Forelimb muscle (tissue), 1 donor: ENCODE data around the gene HMG20B. TPM values are rescaled to one million over a fixed set of nuclear protein-coding genes. Genes with fewer than 3 reads are reported as not detected.
"Not testable (repeated sequence)": the region's sequence is repeated elsewhere in the genome, so short reads cannot be mapped to it uniquely, and the experiment has no call there.

Source experiments
- DNase-seq: peaks from one replicate; pipeline ENCODE4 v3.0.0-alpha.2; 2013; ENCODE audit warnings: low read depth
- polyA plus RNA-seq: library from polyadenylated mRNA; unstranded; fragments of 120-200 nt; gene quantifications from one replicate; pipeline ENCODE4 v1.2.1, GENCODE V29; 2013; ENCODE audit not compliant: insufficient read length

HMG20B gene
- 34.1 TPM for polyA plus RNA-seq

- DNase-seq, result no peak
Observed at GRCh38 chr19:3572855-3573161, at the start of gene HMG20B. TSS of gene HMG20B (plus strand) at chr19:3572944. CDS start at chr19:3573310, 366 bp downstream.

DNA sequence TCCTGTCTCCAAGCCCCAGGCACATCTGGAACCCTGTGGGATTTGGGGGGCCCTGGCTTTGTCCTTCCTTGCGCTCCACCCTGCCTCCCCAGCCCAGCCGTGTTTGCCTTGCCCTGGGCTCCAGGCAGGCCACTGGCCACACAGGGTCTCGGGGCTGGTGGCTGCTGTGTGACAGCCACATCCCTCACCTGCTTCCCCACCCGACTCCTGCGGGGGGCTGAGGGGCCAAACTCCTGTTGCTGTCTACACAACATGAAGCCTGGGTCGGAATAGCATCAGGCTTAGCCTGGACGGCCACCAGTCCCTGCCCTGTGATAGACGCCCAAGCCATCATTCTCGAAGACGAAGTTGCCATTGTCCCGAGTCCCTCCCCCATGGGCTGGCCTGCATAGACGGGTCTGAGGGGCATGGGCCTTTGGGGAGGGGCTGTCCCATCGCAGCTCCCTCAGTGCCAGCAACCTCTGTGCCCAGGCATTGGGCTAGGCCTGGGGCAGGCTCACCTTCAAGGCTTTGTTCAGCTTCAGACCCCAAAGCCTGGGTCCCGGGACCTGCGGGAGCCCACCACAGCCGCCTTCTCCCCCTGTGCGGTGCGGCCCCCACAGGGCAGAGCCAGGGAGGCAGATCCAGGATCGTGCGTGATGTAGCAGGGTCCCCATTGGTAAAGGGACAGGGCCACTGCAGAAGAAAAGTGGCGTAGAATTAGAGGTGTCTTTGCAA lies 49.2 kb upstream of the HMG20B start:
- DNase-seq, result no peak

- DNase-seq, result no peak
Observed at GRCh38 chr19:3524078-3524842, 48.5 kb upstream of the HMG20B start.

GRCh38 chr19:3524904-3525451 lies 47.8 kb upstream of the HMG20B start:
- no peak for DNase-seq

DNA sequence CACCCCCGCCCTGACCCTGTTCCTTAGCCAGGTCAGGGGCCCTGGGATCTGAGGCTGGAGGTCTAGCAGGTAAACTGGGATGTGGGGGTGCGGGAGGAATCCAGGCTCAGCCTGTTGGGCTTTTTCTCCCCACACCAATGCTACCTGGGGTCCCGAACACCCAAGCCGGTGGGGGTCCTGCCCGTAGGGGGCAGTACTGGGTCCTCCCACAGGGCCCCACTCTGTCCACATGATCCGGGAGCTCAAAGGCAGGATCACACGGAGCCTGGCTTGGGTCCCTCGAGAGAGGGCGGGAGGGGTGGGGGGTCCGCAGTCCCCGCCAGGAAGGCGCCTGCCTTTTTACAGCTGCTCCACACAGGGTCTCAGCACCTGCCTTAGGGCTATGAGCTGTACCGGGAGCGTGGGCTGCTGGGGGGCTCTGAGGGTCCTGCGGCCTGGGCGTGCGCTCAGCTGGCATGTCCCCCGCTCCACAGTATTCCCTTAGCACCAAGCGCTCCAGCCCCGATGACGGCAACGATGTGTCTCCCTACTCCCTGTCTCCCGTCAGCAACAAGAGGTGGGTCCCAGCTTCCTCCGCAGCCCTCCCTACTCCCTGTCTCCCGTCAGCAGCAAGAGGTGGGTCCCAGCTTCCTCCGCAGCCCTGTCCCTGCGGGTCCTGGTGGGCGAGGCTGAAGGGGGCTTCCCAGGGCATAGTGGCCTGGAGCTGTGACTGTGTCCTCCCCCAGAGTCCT lies 46.1 kb upstream of the HMG20B start:
- DNase-seq, result no peak

DNA sequence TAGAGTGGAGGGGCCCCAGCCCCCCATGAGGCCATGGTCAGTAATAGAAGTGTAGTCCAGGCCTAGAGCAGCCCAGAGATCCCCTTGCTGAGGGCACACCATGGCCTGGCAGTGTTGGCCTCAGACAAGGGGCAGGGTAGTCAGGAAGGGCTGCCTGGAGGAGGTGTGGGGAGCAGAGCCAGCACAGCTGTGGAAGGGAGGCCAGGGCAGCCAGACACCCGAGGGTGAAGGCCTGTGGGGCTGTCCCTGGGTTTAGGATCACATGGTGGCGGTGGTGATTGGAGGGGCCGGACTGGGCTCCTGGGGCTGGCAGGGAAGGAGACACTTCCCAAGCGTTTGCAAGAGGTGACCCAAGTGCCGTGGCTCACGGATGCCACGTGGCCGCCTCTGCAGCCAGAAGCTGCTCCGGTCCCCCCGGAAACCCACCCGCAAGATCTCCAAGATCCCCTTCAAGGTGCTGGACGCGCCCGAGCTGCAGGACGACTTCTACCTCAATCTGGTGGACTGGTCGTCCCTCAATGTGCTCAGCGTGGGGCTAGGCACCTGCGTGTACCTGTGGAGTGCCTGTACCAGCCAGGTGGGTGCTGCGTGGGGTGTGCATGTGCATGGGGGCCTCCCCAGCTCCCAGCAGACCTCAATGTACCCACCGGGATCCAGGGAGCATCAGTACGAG lies 45.4 kb upstream of the HMG20B start:
- DNase-seq, result no peak

GRCh38 chr19:3528080-3528479 lies 44.7 kb upstream of the HMG20B start:
- no peak for DNase-seq

DNA sequence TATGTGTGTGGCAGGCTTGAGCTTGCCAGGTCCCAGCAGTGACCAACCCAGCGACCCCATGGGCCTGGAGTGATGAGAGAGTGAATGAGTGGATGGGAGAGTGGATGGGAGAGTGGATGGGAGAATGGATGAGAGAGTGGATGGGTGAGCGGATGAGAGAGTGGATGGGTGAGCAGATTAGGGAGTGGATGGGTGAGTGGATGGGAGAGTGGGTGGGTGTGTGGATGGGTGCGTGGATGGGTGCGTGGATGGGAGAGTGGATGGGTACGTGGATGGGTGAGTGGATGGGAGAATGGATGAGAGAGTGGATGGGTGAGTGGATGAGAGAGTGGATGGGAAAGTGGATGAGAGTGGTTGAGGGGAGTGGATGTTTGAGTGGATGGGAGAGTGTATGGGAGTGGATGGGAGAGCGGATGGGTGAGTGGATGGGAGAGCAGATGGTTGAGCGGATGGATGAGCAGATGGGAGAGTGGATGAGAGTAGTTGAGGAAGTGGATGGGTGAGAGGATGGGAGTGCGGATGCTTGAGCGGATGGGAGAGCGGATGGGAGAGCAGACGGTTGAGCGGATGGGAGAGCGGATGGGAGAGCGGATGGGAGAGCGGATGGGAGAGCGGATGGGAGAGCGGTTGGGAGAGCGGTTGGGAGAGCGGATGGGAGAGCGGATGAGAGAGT lies 44.1 kb upstream of the HMG20B start:
- DNase-seq, result no peak

- DNase-seq, result not testable (repeated sequence)
Observed at GRCh38 chr19:3529299-3529698, 43.4 kb upstream of the HMG20B start.

DNA sequence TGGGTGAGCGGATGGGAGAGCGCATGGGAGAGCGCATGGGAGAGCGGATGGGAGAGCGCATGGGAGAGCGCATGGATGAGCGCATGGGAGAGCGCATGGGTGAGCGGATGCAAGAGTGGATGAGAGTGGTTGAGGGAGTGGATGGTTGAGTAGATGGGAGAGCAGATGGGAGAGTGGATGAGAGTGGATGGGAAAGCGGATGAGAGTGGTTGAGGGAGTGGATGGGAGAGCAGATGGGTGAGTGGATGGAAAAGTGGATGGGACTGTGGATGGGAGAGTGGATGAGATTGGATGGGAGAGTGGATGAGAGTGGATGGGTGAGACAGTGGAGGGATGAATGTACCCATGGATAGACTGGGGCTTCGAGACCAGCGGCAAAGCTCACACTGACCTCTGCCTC lies 42.4 kb upstream of the HMG20B start:
- DNase-seq, result no peak

DNA sequence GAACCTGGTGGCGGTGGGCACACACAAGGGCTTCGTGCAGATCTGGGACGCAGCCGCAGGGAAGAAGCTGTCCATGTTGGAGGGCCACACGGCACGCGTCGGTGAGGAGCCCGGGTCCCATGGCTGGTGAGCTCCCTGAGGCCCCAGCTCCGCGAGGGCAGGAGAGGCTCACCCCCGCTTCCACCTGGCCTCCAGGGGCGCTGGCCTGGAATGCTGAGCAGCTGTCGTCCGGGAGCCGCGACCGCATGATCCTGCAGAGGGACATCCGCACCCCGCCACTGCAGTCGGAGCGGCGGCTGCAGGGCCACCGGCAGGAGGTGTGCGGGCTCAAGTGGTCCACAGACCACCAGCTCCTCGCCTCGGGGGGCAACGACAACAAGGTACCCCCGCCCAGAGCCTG lies 41.0 kb upstream of the HMG20B start:
- DNase-seq, result no peak

- no peak for DNase-seq
Observed at GRCh38 chr19:3532154-3532786, 40.5 kb upstream of the HMG20B start.

GRCh38 chr19:3533033-3533432 lies 39.7 kb upstream of the HMG20B start:
- no peak for DNase-seq

DNA sequence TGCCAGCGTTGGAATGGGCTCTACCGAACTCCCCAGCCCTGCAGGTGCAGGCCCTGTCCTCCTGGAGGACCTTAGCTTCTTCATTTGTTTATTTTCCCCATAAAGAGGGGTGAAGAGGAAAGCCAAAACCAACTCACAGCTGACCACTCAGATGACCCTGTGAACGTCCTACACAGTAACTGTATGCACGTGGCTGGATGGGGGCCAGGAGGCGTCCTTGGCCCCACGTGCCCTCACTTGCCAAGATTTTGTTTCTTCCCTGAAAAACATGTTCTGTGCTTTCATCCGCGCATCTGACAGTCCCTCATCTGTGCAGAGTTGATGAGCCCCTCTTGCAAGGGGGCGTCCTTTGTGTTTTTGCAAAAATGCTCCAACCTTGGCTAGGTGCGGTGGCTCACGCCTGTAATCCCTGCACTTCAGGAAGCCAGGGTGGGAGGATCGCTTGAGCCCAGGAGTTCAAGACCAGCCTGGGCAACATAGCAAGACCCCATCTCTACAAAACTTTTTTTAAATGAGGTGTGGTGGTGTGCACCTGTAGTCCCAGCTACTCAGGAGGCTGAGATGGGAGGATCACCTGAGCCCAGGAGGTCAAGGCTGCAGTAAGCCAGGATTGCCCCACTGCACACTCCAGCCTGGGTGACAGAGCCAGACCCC lies 39.1 kb upstream of the HMG20B start:
- DNase-seq, result no peak

GRCh38 chr19:3534375-3535234 lies 38.1 kb upstream of the HMG20B start:
- no peak for DNase-seq

DNA sequence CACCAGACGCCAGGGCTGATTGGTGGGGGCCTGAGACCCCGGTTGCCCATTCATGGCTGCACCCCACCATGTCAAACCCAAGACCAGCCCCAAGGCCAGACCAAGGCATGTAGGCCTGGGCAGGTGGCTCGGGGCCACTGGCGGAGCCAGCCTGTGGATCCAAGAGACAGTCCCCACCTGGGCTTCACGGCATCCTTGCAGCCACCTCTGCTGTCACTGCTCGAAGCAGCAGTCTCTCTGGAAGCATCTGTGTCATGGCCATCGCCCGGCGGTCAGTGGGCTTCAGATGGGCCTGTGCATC lies 37.6 kb upstream of the HMG20B start:
- DNase-seq, result no peak

- DNase-seq, result no peak
Observed at GRCh38 chr19:3535563-3535965, 37.2 kb upstream of the HMG20B start.

GRCh38 chr19:3535981-3536380 lies 36.8 kb upstream of the HMG20B start:
- DNase-seq, result no peak

DNA sequence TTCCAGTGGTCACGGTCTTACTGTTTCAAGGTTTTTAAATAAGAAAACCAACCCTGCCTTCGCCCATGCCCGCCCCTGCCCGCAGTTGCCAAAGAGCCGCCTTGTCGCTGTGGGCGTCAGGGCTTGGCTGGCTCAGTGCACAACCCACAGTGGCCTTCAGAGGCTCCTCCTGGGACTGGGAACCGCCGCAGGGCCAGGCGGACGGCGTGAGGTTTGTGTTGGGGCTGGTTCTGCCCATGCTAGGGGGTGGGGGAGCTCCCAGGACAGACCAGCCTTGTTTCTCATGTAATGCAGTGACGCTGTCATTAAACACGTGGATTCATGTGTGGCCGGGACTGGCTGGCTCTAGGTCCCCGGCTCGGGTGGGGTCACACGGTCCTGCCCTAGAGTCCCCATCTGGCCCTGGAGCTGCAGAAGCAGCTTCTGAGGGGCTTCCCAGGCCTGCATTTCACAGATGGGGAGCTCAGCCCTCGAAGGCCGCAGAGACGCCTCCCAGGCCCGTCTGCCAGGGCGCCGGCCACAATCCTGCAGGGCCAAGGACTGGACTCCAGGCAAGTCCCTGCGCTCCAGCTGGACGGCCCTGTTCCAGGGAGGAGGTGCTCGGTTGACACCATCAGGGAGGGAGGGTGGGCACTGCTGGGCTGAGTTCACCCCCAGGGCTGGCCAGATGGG lies 36.2 kb upstream of the HMG20B start:
- no peak for DNase-seq
